Coronary artery (tissue), 2 donors: ENCODE measurements around the gene CCDC33.

Source experiments
- DNase-seq: peaks from one replicate; pipeline ENCODE4 v3.0.0-alpha.2; 2017; ENCODE audit warnings: low spot score
- H3K27ac ChIP-seq, 2 donors: fragments of 200-600 bp; sonication (generic); one replicate each; pipeline ENCODE4 v1.5.1; 2016 to 2019
- H3K4me3 ChIP-seq: fragments of 200-600 bp; sonication (generic); 2 replicates; pipeline ENCODE4 v1.5.1; 2016; ENCODE audit warnings: mild to moderate bottlenecking, moderate library complexity
- TF ChIP-seq, protein P1 (sequence below): fragments of 200-600 bp; sonication (generic); IDR thresholded peaks from one replicate; pipeline ENCODE4 v1.5.1; 2019; ENCODE audit warnings: antibody characterized with exemption

The CCDC33 gene

DNA sequence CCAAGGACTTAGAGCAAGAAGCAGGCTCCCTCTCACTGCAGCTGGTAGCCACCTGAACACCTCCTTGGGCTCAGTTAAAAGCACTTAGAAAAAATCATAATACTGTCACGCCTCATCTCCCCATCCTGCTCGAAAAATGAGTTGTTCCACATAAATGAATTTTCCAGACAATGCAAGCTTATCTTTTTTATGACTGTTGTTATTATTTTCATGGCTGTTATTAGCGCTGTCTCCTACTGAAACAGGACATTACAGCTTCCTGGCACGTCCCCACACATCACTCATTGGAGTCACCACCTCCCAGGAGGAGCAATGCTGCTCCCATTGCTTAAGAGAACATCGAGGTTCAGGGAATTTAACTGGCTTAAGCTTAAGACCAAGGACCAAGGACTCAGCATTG, 26.5 kb downstream of the CCDC33 start:
- TF ChIP-seq, protein P1, sequence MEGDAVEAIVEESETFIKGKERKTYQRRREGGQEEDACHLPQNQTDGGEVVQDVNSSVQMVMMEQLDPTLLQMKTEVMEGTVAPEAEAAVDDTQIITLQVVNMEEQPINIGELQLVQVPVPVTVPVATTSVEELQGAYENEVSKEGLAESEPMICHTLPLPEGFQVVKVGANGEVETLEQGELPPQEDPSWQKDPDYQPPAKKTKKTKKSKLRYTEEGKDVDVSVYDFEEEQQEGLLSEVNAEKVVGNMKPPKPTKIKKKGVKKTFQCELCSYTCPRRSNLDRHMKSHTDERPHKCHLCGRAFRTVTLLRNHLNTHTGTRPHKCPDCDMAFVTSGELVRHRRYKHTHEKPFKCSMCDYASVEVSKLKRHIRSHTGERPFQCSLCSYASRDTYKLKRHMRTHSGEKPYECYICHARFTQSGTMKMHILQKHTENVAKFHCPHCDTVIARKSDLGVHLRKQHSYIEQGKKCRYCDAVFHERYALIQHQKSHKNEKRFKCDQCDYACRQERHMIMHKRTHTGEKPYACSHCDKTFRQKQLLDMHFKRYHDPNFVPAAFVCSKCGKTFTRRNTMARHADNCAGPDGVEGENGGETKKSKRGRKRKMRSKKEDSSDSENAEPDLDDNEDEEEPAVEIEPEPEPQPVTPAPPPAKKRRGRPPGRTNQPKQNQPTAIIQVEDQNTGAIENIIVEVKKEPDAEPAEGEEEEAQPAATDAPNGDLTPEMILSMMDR, result no peak
- Histone ChIP-seq H3K4me3 (no peak overlapping the region), H3K27ac (no peak overlapping the region)
- DNase-seq, result no peak

DNA sequence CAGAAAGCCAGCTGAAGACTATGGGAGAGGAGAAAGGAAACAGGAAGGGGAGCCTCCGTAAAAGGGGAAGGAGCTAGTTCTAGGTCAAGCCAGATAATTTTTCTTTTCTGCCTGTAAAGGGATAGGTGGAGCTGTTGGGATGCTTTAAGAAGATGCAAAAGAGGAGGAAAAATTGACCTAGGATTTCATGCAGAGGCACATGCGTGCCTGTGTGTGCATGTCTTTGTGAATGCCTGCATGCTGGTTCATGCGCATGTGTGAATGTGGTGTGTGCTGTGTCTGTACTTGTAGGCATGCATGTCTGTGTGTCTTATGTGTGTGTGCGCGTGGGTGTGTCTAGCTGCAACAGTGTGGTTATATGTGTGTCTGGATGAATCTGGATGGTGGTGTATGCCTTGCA, 27.3 kb downstream of the CCDC33 start:
- no peak for DNase-seq
- no peak overlapping the region for H3K4me3 ChIP-seq
- TF ChIP-seq, protein P1, result no peak
- no peak overlapping the region for H3K27ac ChIP-seq

DNA sequence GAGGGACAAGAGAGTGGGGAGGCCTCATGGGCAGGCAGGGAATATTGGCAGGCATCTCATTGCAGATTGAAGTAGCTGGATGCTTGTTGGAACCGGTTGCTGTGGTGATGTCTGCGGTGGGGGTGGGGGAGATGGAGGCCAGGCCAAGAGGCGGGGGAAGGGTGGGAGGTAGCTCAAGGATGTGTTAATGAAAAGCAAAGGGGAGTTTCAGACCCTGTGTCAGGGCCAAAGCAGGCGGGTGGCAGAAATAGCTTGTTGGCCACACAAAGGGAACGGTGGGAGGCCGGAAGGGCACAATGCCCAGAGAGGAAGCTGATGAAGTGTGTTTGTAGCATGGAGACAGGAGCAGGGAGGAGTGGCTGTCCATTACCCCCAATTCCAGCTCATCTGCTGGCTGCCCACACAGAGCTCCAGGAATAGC, 28.0 kb downstream of the CCDC33 start:
- TF ChIP-seq, protein P1, result no peak
- no peak overlapping the region for H3K27ac ChIP-seq
- H3K4me3 ChIP-seq, result no peak overlapping the region
- DNase-seq, result no peak

DNA sequence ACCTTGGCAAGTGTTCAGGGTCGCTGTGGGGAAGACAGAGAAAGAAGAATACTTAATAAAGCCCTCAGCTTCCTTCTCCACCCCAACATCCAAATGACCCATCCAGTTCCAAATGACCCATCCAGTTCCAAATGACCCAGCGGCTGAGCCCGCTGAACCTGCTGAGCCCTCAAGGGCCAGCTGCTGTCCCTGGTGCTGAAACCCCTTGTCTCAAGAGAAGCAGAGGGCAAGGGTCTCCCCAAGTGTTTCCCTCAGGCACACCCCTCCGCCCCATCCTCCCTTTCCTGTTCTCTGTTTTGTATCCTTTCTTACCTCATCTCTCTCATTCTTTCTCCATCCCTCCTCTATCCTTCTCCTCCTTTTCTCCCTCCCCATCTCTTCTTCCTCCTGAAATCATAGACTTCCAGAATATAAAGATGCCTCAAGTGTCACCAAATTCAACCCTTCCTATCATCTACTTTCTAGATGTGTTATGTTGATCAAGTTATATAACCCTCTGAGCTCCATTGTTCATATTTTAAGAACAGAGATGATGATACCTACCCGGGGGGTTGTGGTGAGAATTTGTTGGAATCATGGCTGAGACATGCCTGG, 29.0 kb downstream of the CCDC33 start:
- H3K27ac ChIP-seq, result no peak overlapping the region
- no peak overlapping the region for H3K4me3 ChIP-seq
- TF ChIP-seq, protein P1, result no peak
- DNase-seq, result no peak

DNA sequence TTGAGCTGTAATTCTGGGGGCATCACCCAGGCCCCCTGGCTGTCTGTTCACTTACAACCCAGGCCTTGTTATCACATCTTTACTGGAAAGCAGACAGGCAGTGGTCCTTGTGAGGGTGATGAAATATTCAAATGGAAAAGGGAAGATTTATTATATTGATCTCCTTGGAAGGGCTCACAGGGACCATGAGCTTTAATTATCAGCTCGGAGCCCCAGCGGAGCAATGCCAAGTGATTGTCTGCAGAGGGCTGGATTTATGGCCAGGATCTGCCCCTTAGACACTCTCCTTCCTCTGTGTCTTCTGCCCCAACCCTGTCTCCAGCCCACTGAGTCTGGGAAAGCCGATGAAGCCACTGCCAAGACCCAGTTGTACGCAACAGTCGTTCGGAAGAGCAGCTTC, 31.9 kb downstream of the CCDC33 start:
- DNase-seq, result no peak
- H3K27ac ChIP-seq, result no peak overlapping the region
- TF ChIP-seq, protein P1, result no peak
- no peak overlapping the region for H3K4me3 ChIP-seq

DNA sequence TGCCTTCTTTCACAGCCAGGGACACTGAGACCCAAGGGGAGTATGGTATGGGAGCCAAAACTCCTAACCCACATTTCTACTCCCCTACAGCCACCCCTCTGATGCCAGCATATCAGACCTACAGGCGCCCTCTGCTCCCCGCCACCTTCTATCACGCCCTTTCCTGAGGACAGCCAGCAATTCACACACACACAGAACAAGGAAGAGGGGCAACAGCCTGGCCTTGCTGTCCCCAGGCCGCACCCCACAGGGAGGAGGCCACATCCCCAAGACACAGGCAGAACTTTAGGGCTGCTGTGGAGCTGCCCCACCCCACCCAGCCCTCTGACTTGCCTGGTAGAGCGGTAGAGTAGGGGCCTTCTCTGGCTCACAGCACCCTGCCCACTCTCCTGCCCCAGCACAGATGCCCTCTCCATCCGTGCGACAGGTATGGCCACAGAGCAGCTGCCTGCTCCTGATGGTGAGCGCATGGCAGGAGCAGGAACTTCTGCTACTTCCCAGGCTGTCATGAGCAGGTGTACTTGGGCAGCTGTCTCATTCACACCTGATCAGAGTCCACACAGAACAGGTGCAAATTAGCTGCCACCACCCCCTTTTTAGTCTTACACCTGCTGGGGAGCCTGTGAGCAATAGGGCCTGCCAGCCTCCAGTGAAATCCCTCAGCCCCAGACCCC, 33.4 kb downstream of the CCDC33 start:
- TF ChIP-seq, protein P1, result no peak
- Histone ChIP-seq H3K4me3 (no peak overlapping the region), H3K27ac (no peak overlapping the region)
- no peak for DNase-seq

DNA sequence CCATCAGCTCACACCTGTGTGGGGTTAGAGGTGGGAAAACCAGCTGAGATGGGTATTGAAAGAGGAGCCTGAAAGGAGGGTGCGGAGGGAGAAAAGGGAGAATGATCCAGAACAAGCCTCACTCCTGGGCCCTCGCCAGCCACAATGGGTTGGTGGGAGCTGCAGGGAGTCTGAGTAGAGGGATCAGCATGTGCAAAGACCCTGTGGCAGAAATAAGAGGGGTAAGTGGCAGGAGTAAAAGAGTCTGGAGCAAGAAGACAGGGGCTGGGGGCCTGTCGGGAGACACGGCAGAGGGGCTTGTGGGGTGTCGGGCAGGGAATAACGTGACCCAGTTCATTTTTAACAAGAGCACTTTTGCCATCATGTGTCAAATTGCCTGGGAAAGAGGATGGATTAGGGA, 34.0 kb downstream of the CCDC33 start:
- Histone ChIP-seq H3K4me3 (no peak overlapping the region), H3K27ac (no peak overlapping the region)
- TF ChIP-seq, protein P1, result no peak
- DNase-seq, result no peak
